Transverse colon (tissue), 4 donors: ENCODE data around the gene SRGAP1.

Source experiments
- POLR2A ChIP-seq: fragments of 450-650 bp; IDR thresholded peaks from one replicate; pipeline ENCODE4 v1.6.1; 2016; ENCODE audit warnings: antibody characterized with exemption, mild to moderate bottlenecking, moderate library complexity
- POLR2AphosphoS5 ChIP-seq, 3 donors: sonication (generic); formaldehyde crosslinking; IDR thresholded peaks; one replicate each; pipeline ENCODE4 v1.6.1; 2016; ENCODE audit warnings: antibody characterized with exemption in 3 of 3
- TF ChIP-seq, protein P1 (sequence below), 5 experiments: fragments of 200-600 bp in 3 of 5; fragments of 450-650 bp in 2 of 5; sonication (generic) in 3 of 5; IDR thresholded peaks; 1 replicate in 2 of 5; 2 replicates in 3 of 5; pipeline ENCODE4 v1.5.1; 2016 to 2017; ENCODE audit warnings: antibody characterized with exemption in 5 of 5, inconsistent platforms in 3 of 5, mild to moderate bottlenecking in 2 of 5, moderate library complexity in 1 of 5

DNA sequence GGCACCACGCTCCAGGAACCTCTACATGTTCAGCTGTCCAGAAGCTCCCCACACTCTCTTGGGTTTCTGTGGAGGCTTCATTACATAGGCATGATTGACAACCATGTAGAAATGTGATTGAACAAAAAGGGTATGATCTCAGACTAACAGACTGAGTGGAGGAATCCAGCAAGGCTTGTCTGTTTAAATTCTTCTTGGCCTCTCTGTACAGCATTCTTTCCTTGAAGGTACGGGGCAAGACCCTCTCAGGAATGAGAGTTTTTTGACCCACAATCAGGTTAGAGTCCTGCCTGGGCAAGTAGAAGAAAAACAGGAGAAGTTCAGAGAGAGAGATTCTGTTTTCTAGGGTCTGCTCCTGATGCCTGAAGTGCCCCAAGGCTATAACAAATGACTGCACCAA, 40.9 kb downstream of the SRGAP1 start:
- TF ChIP-seq, protein P1, sequence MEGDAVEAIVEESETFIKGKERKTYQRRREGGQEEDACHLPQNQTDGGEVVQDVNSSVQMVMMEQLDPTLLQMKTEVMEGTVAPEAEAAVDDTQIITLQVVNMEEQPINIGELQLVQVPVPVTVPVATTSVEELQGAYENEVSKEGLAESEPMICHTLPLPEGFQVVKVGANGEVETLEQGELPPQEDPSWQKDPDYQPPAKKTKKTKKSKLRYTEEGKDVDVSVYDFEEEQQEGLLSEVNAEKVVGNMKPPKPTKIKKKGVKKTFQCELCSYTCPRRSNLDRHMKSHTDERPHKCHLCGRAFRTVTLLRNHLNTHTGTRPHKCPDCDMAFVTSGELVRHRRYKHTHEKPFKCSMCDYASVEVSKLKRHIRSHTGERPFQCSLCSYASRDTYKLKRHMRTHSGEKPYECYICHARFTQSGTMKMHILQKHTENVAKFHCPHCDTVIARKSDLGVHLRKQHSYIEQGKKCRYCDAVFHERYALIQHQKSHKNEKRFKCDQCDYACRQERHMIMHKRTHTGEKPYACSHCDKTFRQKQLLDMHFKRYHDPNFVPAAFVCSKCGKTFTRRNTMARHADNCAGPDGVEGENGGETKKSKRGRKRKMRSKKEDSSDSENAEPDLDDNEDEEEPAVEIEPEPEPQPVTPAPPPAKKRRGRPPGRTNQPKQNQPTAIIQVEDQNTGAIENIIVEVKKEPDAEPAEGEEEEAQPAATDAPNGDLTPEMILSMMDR (IDR thresholded peaks at IDR 0.05), result no peak
- TF ChIP-seq POLR2AphosphoS5 (IDR thresholded peaks at IDR 0.05), result no peak
- TF ChIP-seq POLR2A, result no peak
